ENCODE measurements around the gene NAT14. TPM values are rescaled to one million over a fixed set of nuclear protein-coding genes. Genes with fewer than 3 reads are reported as not detected.

Gene NAT14
- total RNA-seq, 1 experiment from 2014 or later = 45.2 TPM

DNA sequence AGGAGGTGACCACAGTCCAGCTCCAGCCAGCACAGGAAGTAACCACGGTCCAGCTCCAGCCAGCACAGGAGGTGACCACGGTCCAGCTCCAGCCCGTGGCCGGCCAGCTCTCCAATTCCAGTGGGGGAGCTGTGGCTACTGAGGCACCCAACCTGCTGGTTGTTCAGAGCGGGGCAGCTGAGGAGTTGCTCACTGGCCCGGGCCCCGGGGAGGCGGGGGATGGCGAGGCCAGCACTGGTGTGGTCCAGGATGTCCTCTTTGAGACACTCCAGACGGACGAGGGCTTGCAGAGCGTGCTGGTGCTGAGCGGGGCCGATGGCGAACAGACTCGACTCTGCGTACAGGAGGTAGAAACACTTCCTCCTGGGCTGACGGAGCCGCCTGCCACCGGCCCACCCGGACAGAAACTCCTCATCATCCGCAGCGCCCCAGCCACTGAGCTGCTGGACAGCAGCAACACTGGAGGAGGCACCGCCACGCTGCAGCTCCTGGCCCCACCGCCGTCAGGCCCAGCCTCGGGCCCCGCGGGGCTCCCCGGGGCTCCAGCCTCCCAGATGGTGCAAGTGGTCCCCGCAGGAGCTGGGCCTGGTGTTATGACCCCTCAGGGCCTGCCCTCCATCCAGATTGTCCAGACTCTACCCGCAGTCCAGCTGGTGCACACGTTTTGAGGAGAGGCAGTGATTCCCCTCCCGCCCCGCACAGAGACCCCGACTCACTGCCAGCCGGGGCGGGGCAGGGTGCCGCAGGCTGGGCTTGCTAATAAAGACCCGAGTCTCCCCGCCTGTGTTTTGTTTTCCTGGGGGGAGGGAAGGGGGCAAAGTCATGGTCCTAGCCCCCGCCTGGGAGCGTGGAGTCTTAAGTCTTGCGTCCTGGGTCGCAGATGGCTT is 1.0 kb upstream of the NAT14 start:
- H3K4me1 Mint-ChIP-seq (ENCODE audit: low read depth, unreplicated experiment) = peaks cover 13% of the 10 kb centered on the region
- intact Hi-C loops (cut with micrococcal nuclease; ENCODE audit: unreplicated experiment) = no loop called here
- Histone ChIP-seq H3K36me3 (ENCODE audit: control insufficient read depth, insufficient read depth, low read length) (no peaks in the 10 kb centered on the region; the same call in 1 of the 2 replicates), H3K9me3 (no peaks in the 10 kb centered on the region), H3K4me3 (ENCODE audit: low read depth, low read length) (peak overlapping the region; percentile 90), H3K4me1 (0 out of 2 replicates have a peak, but pooled peaks cover 3% of the 10 kb centered on the region), H3K27me3 (replicated peaks; ENCODE audit: control insufficient read depth, insufficient read depth, low read length) (no peaks in the 10 kb centered on the region)
- no TSS peak for BruUV-seq (replicated peaks)
- ChIA-PET CTCF (interaction anchor here (0.9 to 2.6 kb wide), 3 partner anchors 16 to 22 kb away, joined by 4 to 19 read pairs (median 7); partner anchors contain the start of gene ISOC2), POLR2A (interaction anchor here (0.6 to 1.2 kb wide), 5 partner anchors 8 to 1842 kb away, joined by 3 to 22 read pairs (median 7); partner anchors contain the start of genes ISOC2, UBE2S and ZNF628)
- no peaks in the 10 kb centered on the region for H3K9me3 Mint-ChIP-seq (ENCODE audit: unreplicated experiment)
- peaks cover 23% of the 10 kb centered on the region for H3K36me3 Mint-ChIP-seq (ENCODE audit: insufficient read depth, unreplicated experiment)
- peak in 1 of 2 experiments; percentile 39 for DNase-seq
- peak overlapping the region; percentile 76 for H3K4me3 Mint-ChIP-seq (ENCODE audit: unreplicated experiment)
- H3K27me3 Mint-ChIP-seq (ENCODE audit: insufficient read depth, unreplicated experiment) = no peaks in the 10 kb centered on the region
- TF ChIP-seq, protein P1, sequence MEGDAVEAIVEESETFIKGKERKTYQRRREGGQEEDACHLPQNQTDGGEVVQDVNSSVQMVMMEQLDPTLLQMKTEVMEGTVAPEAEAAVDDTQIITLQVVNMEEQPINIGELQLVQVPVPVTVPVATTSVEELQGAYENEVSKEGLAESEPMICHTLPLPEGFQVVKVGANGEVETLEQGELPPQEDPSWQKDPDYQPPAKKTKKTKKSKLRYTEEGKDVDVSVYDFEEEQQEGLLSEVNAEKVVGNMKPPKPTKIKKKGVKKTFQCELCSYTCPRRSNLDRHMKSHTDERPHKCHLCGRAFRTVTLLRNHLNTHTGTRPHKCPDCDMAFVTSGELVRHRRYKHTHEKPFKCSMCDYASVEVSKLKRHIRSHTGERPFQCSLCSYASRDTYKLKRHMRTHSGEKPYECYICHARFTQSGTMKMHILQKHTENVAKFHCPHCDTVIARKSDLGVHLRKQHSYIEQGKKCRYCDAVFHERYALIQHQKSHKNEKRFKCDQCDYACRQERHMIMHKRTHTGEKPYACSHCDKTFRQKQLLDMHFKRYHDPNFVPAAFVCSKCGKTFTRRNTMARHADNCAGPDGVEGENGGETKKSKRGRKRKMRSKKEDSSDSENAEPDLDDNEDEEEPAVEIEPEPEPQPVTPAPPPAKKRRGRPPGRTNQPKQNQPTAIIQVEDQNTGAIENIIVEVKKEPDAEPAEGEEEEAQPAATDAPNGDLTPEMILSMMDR (IDR thresholded peaks at IDR 0.05; ENCODE audit: insufficient read depth in 1 of 2, low read depth in 1 of 2, low read length in 1 of 2, severe bottlenecking in 1 of 2, unreplicated experiment in 1 of 2) = no peak
- H3K27ac Mint-ChIP-seq (ENCODE audit: unreplicated experiment) = peak overlapping the region; percentile 73

DNA sequence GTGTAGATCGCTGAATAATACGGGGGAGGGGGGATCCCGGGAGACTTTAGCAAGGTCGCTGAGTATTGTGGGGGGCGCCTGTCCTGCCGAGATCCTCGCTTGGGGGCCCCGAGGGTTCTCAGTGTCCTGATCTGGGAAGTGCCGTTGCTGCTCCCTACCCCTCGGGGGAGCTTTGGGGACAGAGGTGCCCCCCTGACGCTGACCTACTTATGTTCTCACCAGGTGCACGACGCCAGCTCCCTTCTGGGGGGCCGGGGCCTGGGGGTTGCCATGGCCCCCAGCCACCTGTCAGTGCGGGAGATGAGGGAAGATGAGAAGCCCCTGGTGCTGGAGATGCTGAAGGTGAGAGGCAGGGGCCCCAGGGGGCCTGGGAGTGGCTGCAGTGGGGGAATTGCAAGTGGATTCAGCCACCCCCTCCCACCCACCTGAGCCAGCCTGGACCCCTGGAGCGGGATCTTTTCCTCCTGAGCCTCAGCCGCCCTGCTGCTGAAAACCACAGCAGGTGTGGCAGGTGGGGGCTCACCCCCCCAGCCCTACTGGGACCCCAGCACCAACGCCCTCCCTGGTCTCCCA is 537 bp downstream of the NAT14 start:
- H3K4me1 Mint-ChIP-seq (ENCODE audit: low read depth, unreplicated experiment) = peaks cover 7% of the 10 kb centered on the region
- intact Hi-C loops (cut with micrococcal nuclease; ENCODE audit: unreplicated experiment) = no loop called here

More for the DNA sequence above, 537 bp downstream of the NAT14 start:
- Mint-ChIP-seq H3K27me3 (ENCODE audit: insufficient read depth, unreplicated experiment) (no peaks in the 10 kb centered on the region), H3K27ac (ENCODE audit: unreplicated experiment) (peak overlapping the region; percentile 73), H3K4me3 (ENCODE audit: unreplicated experiment) (peak overlapping the region; percentile 76), H3K36me3 (ENCODE audit: insufficient read depth, unreplicated experiment) (peaks cover 23% of the 10 kb centered on the region), H3K9me3 (ENCODE audit: unreplicated experiment) (no peaks in the 10 kb centered on the region)
- DNase-seq = no peak
- H3K36me3 ChIP-seq (ENCODE audit: control insufficient read depth, insufficient read depth, low read length) = no peaks in the 10 kb centered on the region; the same call in 1 of the 2 replicates
- ChIA-PET CTCF (interaction anchor here (0.9 to 2.6 kb wide), 6 partner anchors 8 to 96 kb away, joined by 3 to 19 read pairs (median 5); partner anchors contain the start of genes ISOC2 and ZNF628), POLR2A (interaction anchor here (1.0 to 1.2 kb wide), 6 partner anchors 9 to 205 kb away, joined by 3 to 22 read pairs (median 6); partner anchors contain the start of genes HSPBP1, UBE2S and ZNF628)
- TF ChIP-seq, protein P1 (IDR thresholded peaks at IDR 0.05; ENCODE audit: insufficient read depth in 1 of 2, low read depth in 1 of 2, low read length in 1 of 2, severe bottlenecking in 1 of 2, unreplicated experiment in 1 of 2) = no peak
- H3K27me3 ChIP-seq (replicated peaks; ENCODE audit: control insufficient read depth, insufficient read depth, low read length) = no peaks in the 10 kb centered on the region
- no peaks in the 10 kb centered on the region for H3K9me3 ChIP-seq
- peak overlapping the region; percentile 90 for H3K4me3 ChIP-seq (ENCODE audit: low read depth, low read length)
- H3K4me1 ChIP-seq = 0 out of 2 replicates have a peak, but pooled peaks cover 3% of the 10 kb centered on the region
- TSS peak; percentile 60 for BruUV-seq (replicated peaks)

Data from Caco-2 (cell line).